Omental fat pad (tissue), 4 donors: ENCODE measurements around the gene CUL5. TPM values are rescaled to one million over a fixed set of nuclear protein-coding genes. Genes with fewer than 3 reads are reported as not detected.

Experiments used
- ATAC-seq: fragments of 150-250 bp; one replicate; pipeline ENCODE4 v1.9.1; 2016; ENCODE audit warnings: mild to moderate bottlenecking, moderate library complexity; ENCODE audit not compliant: low FRiP score
- DNase-seq: peaks from one replicate; pipeline ENCODE4 v3.0.0-alpha.2; 2019; ENCODE audit warnings: low spot score
- CTCF ChIP-seq, 3 donors: fragments of 450-650 bp; IDR thresholded peaks; one replicate each; pipeline ENCODE4 v1.5.1; 2016 to 2017; ENCODE audit warnings: antibody characterized with exemption in 3 of 3, mild to moderate bottlenecking in 3 of 3, moderate library complexity in 2 of 3
- total RNA-seq, 4 donors: library from RNA; depleted of rRNA; stranded (reverse); fragments of >200 nt; gene quantifications; one replicate each; pipeline ENCODE4 v1.1.0, GENCODE V29; 2016

The CUL5 gene
- total RNA-seq, 4 donors from 2014 or later, result 21.7 to 44.6 (median 28.1) TPM

- no peak for TF ChIP-seq CTCF (IDR thresholded peaks at IDR 0.05)
- DNase-seq (no peak), ATAC-seq (no peak)
Observed at GRCh38 chr11:108035690-108036089, 27.0 kb downstream of the CUL5 start.

- TF ChIP-seq CTCF (IDR thresholded peaks at IDR 0.05), result no peak
- DNase-seq, result no peak
- no peak for ATAC-seq
Observed at GRCh38 chr11:108037211-108037610, 28.5 kb downstream of the CUL5 start.

GRCh38 chr11:108037636-108038035 lies 28.9 kb downstream of the CUL5 start:
- ATAC-seq (no peak), DNase-seq (no peak)
- TF ChIP-seq CTCF (IDR thresholded peaks at IDR 0.05), result no peak

- no peak for TF ChIP-seq CTCF (IDR thresholded peaks at IDR 0.05)
- ATAC-seq (no peak), DNase-seq (no peak)
Observed at GRCh38 chr11:108048269-108048668, 39.6 kb downstream of the CUL5 start.

GRCh38 chr11:108062336-108062735 lies 53.6 kb downstream of the CUL5 start:
- TF ChIP-seq CTCF (IDR thresholded peaks at IDR 0.05), result no peak
- DNase-seq, result no peak
- ATAC-seq, result no peak

- DNase-seq (no peak), ATAC-seq (no peak)
Observed at GRCh38 chr11:108063410-108063809, 54.7 kb downstream of the CUL5 start.

More at GRCh38 chr11:108063410-108063809, 54.7 kb downstream of the CUL5 start:
- no peak for TF ChIP-seq CTCF (IDR thresholded peaks at IDR 0.05)
